GM23338 (cell line): ENCODE measurements around the gene IL6R. TPM values are rescaled to one million over a fixed set of nuclear protein-coding genes. Genes with fewer than 3 reads are reported as not detected.

Experiments used
- ATAC-seq: fragments of 200-7000 bp; cut with Tn5 transposase; 3 replicates; pipeline ENCODE4 v1.9.1; 2020
- DNase-seq: peaks from one replicate; pipeline ENCODE4 v3.0.0-alpha.2; 2015; ENCODE audit warnings: low spot score
- H2AFZ ChIP-seq: fragments of 200-600 bp; sonication (generic); 2 replicates; pipeline ENCODE4 v1.8.0; 2016; ENCODE audit warnings: antibody characterized with exemption, mild to moderate bottlenecking, moderate library complexity
- H3F3A ChIP-seq: fragments of 200-600 bp; sonication (generic); replicated peaks from 2 replicates; pipeline ENCODE4 v1.8.0; 2017; ENCODE audit warnings: antibody characterized with exemption, mixed run types, low read depth
- H3K27ac ChIP-seq: fragments of 200-600 bp; sonication (generic); 2 replicates; pipeline ENCODE4 v1.6.1; 2016; ENCODE audit warnings: low read depth
- H3K27me3 ChIP-seq: fragments of 200-600 bp; sonication (generic); 2 replicates; pipeline ENCODE4 v1.8.0; 2016; ENCODE audit warnings: mild to moderate bottlenecking, mixed run types, moderate library complexity; ENCODE audit not compliant: insufficient read depth
- H3K36me3 ChIP-seq: fragments of 200-600 bp; sonication (generic); 2 replicates; pipeline ENCODE4 v1.8.0; 2016; ENCODE audit warnings: mild to moderate bottlenecking; ENCODE audit not compliant: insufficient read depth
- H3K4me1 ChIP-seq: fragments of 200-600 bp; sonication (generic); 2 replicates; pipeline ENCODE4 v1.8.0; 2016; ENCODE audit warnings: mild to moderate bottlenecking, moderate library complexity; ENCODE audit not compliant: insufficient read depth
- H3K4me2 ChIP-seq: fragments of 200-600 bp; sonication (generic); 2 replicates; pipeline ENCODE4 v1.7.1; 2017; ENCODE audit warnings: mixed run types
- H3K4me3 ChIP-seq: fragments of 200-600 bp; sonication (generic); 2 replicates; pipeline ENCODE4 v1.6.1; 2016; ENCODE audit warnings: mixed run types
- H3K79me2 ChIP-seq: fragments of 200-600 bp; sonication (generic); replicated peaks from 2 replicates; pipeline ENCODE4 v1.8.0; 2017; ENCODE audit warnings: mild to moderate bottlenecking; ENCODE audit not compliant: insufficient read depth
- H3K9me2 ChIP-seq: fragments of 200-600 bp; sonication (generic); 2 replicates; pipeline ENCODE4 v1.8.0; 2017; ENCODE audit not compliant: insufficient read depth
- H4K20me1 ChIP-seq: fragments of 200-600 bp; sonication (generic); replicated peaks from 2 replicates; pipeline ENCODE4 v1.8.0; 2017; ENCODE audit warnings: mild to moderate bottlenecking; ENCODE audit not compliant: insufficient read depth
- H3K27ac Mint-ChIP-seq: 2 replicates; pipeline ENCODE4 v1.8.0; 2020; ENCODE audit warnings: inconsistent platforms, mild to moderate bottlenecking, moderate library complexity, mixed read lengths
- H3K27me3 Mint-ChIP-seq: 3 replicates; pipeline ENCODE4 v1.8.0; 2022; ENCODE audit warnings: low read depth, mild to moderate bottlenecking, moderate library complexity, mixed read lengths, inconsistent platforms; ENCODE audit not compliant: insufficient read depth, poor library complexity
- H3K36me3 Mint-ChIP-seq: 3 replicates; pipeline ENCODE4 v1.8.0; 2021; ENCODE audit warnings: low read depth, mild to moderate bottlenecking, inconsistent platforms, moderate library complexity, mixed read lengths
- H3K4me1 Mint-ChIP-seq: 3 replicates; pipeline ENCODE4 v1.8.0; 2020; ENCODE audit warnings: mild to moderate bottlenecking, inconsistent platforms, mixed read lengths
- H3K4me3 Mint-ChIP-seq: 3 replicates; pipeline ENCODE4 v1.8.0; 2021; ENCODE audit warnings: moderate library complexity, mild to moderate bottlenecking, inconsistent platforms, mixed read lengths
- H3K9me3 Mint-ChIP-seq: 3 replicates; pipeline ENCODE4 v1.8.0; 2020; ENCODE audit warnings: moderate library complexity, mild to moderate bottlenecking, inconsistent platforms, mixed read lengths
- CREB1 ChIP-seq: fragments of 250-450 bp; sonication (Bioruptor Pico); IDR thresholded peaks from 2 replicates; pipeline ENCODE4 v1.5.0; 2020; ENCODE audit warnings: low read depth, mild to moderate bottlenecking, moderate library complexity
- EZH2phosphoT487 ChIP-seq: fragments of 200-600 bp; sonication (generic); IDR thresholded peaks from one replicate; pipeline ENCODE4 v1.8.1; 2018; ENCODE audit warnings: antibody characterized with exemption; ENCODE audit not compliant: unreplicated experiment
- JUNB ChIP-seq: IDR thresholded peaks from one replicate; pipeline ENCODE4 v1.6.1; 2016; ENCODE audit warnings: antibody characterized with exemption; ENCODE audit not compliant: unreplicated experiment
- STAT1 ChIP-seq: IDR thresholded peaks from one replicate; pipeline ENCODE4 v1.6.1; 2016; ENCODE audit warnings: antibody characterized with exemption; ENCODE audit not compliant: unreplicated experiment
- ZNF114 ChIP-seq: fragments of 250-450 bp; sonication (Bioruptor Pico); IDR thresholded peaks from 2 replicates; pipeline ENCODE4 v1.5.0; 2020; ENCODE audit warnings: mild to moderate bottlenecking, moderate library complexity
- polyA plus RNA-seq: library from polyadenylated mRNA; unstranded; fragments of >200 nt; fragmentation: Nextera tagmentation; extraction: Ambion mirVana; gene quantifications from 2 replicates; pipeline ENCODE4 v1.2.1, GENCODE V29; 2016
- total RNA-seq: library from RNA; depleted of rRNA; stranded (reverse); fragments of >200 nt; shearing (Covaris generic); gene quantifications from 2 replicates; pipeline ENCODE4 v1.2.3, GENCODE V29; 2014
- TF ChIP-seq, protein P1 (sequence below): IDR thresholded peaks from one replicate; pipeline ENCODE4 v1.6.1; 2018; ENCODE audit warnings: antibody characterized with exemption; ENCODE audit not compliant: unreplicated experiment
- TF ChIP-seq, protein P2 (sequence below): IDR thresholded peaks from 2 replicates; pipeline ENCODE4 v1.6.1; 2016; ENCODE audit warnings: antibody characterized with exemption
- TF ChIP-seq, protein P3 (sequence below): fragments of 250-450 bp; sonication (Bioruptor Pico); IDR thresholded peaks from 2 replicates; pipeline ENCODE4 v1.5.0; 2020; ENCODE audit warnings: mild to moderate bottlenecking, moderate library complexity

The IL6R gene
- total and polyA plus RNA-seq, 2 experiments from 2014 or later, result 1.0 to 13.8 TPM

DNA sequence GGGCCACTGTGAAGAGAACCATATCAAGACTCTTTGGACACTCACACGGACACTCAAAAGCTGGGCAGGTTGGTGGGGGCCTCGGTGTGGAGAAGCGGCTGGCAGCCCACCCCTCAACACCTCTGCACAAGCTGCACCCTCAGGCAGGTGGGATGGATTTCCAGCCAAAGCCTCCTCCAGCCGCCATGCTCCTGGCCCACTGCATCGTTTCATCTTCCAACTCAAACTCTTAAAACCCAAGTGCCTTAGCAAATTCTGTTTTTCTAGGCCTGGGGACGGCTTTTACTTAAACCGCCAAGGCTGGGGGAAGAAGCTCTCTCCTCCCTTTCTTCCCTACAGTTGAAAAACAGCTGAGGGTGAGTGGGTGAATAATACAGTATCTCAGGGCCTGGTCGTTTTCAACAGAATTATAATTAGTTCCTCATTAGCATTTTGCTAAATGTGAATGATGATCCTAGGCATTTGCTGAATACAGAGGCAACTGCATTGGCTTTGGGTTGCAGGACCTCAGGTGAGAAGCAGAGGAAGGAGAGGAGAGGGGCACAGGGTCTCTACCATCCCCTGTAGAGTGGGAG is 60.6 kb downstream of the IL6R start:
- Mint-ChIP-seq H3K4me3 (no peak overlapping the region), H3K4me1 (peaks cover 16% of the 10 kb centered on the region), H3K27ac (no peak overlapping the region), H3K9me3 (no peaks in the 10 kb centered on the region), H3K36me3 (no peaks in the 10 kb centered on the region), H3K27me3 (peaks cover 4% of the 10 kb centered on the region)
- no peaks in the 10 kb centered on the region for H3F3A ChIP-seq
- no peak for DNase-seq
- no peaks in the 10 kb centered on the region for H3K27me3 ChIP-seq
- H3K79me2 ChIP-seq, result no peaks in the 10 kb centered on the region
- H3K4me3 ChIP-seq, result no peak overlapping the region
- peak; percentile 71 for ATAC-seq
- no peaks in the 10 kb centered on the region for H4K20me1 ChIP-seq
- H2AFZ ChIP-seq, result no peak overlapping the region; the same call in 1 of the 2 replicates
- no peaks in the 10 kb centered on the region for H3K9me2 ChIP-seq
- no peak overlapping the region for H3K27ac ChIP-seq
- H3K4me1 ChIP-seq, result no peaks in the 10 kb centered on the region; the same call in 1 of the 2 replicates
- H3K4me2 ChIP-seq, result no peak overlapping the region
- TF ChIP-seq, protein P1, sequence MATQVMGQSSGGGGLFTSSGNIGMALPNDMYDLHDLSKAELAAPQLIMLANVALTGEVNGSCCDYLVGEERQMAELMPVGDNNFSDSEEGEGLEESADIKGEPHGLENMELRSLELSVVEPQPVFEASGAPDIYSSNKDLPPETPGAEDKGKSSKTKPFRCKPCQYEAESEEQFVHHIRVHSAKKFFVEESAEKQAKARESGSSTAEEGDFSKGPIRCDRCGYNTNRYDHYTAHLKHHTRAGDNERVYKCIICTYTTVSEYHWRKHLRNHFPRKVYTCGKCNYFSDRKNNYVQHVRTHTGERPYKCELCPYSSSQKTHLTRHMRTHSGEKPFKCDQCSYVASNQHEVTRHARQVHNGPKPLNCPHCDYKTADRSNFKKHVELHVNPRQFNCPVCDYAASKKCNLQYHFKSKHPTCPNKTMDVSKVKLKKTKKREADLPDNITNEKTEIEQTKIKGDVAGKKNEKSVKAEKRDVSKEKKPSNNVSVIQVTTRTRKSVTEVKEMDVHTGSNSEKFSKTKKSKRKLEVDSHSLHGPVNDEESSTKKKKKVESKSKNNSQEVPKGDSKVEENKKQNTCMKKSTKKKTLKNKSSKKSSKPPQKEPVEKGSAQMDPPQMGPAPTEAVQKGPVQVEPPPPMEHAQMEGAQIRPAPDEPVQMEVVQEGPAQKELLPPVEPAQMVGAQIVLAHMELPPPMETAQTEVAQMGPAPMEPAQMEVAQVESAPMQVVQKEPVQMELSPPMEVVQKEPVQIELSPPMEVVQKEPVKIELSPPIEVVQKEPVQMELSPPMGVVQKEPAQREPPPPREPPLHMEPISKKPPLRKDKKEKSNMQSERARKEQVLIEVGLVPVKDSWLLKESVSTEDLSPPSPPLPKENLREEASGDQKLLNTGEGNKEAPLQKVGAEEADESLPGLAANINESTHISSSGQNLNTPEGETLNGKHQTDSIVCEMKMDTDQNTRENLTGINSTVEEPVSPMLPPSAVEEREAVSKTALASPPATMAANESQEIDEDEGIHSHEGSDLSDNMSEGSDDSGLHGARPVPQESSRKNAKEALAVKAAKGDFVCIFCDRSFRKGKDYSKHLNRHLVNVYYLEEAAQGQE, result no peak
- TF ChIP-seq STAT1, result no peak
- no peak for TF ChIP-seq JUNB
- no peak for TF ChIP-seq CREB1
- no peak for TF ChIP-seq EZH2phosphoT487
- TF ChIP-seq, protein P2, sequence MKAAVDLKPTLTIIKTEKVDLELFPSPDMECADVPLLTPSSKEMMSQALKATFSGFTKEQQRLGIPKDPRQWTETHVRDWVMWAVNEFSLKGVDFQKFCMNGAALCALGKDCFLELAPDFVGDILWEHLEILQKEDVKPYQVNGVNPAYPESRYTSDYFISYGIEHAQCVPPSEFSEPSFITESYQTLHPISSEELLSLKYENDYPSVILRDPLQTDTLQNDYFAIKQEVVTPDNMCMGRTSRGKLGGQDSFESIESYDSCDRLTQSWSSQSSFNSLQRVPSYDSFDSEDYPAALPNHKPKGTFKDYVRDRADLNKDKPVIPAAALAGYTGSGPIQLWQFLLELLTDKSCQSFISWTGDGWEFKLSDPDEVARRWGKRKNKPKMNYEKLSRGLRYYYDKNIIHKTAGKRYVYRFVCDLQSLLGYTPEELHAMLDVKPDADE, result no peak
- H3K36me3 ChIP-seq, result no peaks in the 10 kb centered on the region

DNA sequence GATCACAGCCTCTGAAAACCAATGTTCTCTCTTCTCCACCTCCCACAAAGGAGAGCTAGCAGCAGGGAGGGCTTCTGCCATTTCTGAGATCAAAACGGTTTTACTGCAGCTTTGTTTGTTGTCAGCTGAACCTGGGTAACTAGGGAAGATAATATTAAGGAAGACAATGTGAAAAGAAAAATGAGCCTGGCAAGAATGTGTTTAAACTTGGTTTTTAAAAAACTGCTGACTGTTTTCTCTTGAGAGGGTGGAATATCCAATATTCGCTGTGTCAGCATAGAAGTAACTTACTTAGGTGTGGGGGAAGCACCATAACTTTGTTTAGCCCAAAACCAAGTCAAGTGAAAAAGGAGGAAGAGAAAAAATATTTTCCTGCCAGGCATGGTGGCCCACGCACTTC is 61.1 kb downstream of the IL6R start:
- ATAC-seq, result no peak
- no peak for DNase-seq
- no peaks in the 10 kb centered on the region; the same call in 1 of the 2 replicates for H3K4me1 ChIP-seq
- H3K4me2 ChIP-seq, result no peak overlapping the region
- no peaks in the 10 kb centered on the region for H3K79me2 ChIP-seq
- H3K4me3 ChIP-seq, result no peak overlapping the region
- Mint-ChIP-seq H3K4me3 (no peak overlapping the region), H3K27me3 (peaks cover 2% of the 10 kb centered on the region), H3K36me3 (no peaks in the 10 kb centered on the region), H3K27ac (no peak overlapping the region), H3K9me3 (no peaks in the 10 kb centered on the region), H3K4me1 (peaks cover 16% of the 10 kb centered on the region)
- TF ChIP-seq, protein P2, result no peak
- TF ChIP-seq, protein P3, sequence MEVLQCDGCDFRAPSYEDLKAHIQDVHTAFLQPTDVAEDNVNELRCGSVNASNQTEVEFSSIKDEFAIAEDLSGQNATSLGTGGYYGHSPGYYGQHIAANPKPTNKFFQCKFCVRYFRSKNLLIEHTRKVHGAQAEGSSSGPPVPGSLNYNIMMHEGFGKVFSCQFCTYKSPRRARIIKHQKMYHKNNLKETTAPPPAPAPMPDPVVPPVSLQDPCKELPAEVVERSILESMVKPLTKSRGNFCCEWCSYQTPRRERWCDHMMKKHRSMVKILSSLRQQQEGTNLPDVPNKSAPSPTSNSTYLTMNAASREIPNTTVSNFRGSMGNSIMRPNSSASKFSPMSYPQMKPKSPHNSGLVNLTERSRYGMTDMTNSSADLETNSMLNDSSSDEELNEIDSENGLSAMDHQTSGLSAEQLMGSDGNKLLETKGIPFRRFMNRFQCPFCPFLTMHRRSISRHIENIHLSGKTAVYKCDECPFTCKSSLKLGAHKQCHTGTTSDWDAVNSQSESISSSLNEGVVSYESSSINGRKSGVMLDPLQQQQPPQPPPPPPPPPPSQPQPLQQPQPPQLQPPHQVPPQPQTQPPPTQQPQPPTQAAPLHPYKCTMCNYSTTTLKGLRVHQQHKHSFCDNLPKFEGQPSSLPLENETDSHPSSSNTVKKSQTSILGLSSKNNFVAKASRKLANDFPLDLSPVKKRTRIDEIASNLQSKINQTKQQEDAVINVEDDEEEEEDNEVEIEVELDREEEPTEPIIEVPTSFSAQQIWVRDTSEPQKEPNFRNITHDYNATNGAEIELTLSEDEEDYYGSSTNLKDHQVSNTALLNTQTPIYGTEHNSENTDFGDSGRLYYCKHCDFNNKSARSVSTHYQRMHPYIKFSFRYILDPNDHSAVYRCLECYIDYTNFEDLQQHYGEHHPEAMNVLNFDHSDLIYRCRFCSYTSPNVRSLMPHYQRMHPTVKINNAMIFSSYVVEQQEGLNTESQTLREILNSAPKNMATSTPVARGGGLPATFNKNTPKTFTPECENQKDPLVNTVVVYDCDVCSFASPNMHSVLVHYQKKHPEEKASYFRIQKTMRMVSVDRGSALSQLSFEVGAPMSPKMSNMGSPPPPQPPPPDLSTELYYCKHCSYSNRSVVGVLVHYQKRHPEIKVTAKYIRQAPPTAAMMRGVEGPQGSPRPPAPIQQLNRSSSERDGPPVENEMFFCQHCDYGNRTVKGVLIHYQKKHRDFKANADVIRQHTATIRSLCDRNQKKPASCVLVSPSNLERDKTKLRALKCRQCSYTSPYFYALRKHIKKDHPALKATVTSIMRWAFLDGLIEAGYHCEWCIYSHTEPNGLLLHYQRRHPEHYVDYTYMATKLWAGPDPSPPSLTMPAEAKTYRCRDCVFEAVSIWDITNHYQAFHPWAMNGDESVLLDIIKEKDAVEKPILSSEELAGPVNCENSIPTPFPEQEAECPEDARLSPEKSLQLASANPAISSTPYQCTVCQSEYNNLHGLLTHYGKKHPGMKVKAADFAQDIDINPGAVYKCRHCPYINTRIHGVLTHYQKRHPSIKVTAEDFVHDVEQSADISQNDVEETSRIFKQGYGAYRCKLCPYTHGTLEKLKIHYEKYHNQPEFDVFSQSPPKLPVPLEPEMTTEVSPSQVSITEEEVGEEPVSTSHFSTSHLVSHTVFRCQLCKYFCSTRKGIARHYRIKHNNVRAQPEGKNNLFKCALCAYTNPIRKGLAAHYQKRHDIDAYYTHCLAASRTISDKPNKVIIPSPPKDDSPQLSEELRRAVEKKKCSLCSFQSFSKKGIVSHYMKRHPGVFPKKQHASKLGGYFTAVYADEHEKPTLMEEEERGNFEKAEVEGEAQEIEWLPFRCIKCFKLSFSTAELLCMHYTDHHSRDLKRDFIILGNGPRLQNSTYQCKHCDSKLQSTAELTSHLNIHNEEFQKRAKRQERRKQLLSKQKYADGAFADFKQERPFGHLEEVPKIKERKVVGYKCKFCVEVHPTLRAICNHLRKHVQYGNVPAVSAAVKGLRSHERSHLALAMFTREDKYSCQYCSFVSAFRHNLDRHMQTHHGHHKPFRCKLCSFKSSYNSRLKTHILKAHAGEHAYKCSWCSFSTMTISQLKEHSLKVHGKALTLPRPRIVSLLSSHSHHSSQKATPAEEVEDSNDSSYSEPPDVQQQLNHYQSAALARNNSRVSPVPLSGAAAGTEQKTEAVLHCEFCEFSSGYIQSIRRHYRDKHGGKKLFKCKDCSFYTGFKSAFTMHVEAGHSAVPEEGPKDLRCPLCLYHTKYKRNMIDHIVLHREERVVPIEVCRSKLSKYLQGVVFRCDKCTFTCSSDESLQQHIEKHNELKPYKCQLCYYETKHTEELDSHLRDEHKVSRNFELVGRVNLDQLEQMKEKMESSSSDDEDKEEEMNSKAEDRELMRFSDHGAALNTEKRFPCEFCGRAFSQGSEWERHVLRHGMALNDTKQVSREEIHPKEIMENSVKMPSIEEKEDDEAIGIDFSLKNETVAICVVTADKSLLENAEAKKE, result no peak
- TF ChIP-seq STAT1 (no peak), JUNB (no peak), ZNF114 (no peak), EZH2phosphoT487 (no peak), CREB1 (no peak)
- no peaks in the 10 kb centered on the region for H4K20me1 ChIP-seq
- no peaks in the 10 kb centered on the region for H3K9me2 ChIP-seq
- no peak overlapping the region; the same call in 1 of the 2 replicates for H2AFZ ChIP-seq
- H3K27me3 ChIP-seq, result no peaks in the 10 kb centered on the region
- no peaks in the 10 kb centered on the region for H3K36me3 ChIP-seq
- H3K27ac ChIP-seq, result no peak overlapping the region
- no peaks in the 10 kb centered on the region for H3F3A ChIP-seq
